Activated CD8-positive, alpha-beta memory T cell treated with anti-CD3 and anti-CD28 coated beads for 36 hours (primary cell): Measurements from ENCODE around the gene PLD1. TPM values are rescaled to one million over a fixed set of nuclear protein-coding genes. Genes with fewer than 3 reads are reported as not detected.

Experiments used
- CTCF ChIA-PET: fragments of 350-600 bp; sonication (Branson Sonifier 250); formaldehyde crosslinking; loops from one replicate; lab custom pipeline; 2021; ENCODE audit warnings: antibody characterized with exemption; lab: Charles Lee
- POLR2A ChIA-PET: fragments of 350-600 bp; sonication (Branson Sonifier 250); formaldehyde crosslinking; loops from one replicate; lab custom pipeline; 2021; ENCODE audit warnings: antibody characterized with exemption; lab: Charles Lee
- total RNA-seq, 2 experiments: library from RNA; stranded (reverse); gene quantifications; one replicate each; pipeline ENCODE4 v1.2.3, GENCODE V29; 2021

Gene PLD1
- total RNA-seq, 2 experiments from 2014 or later: 0.19 to 0.80 TPM

DNA sequence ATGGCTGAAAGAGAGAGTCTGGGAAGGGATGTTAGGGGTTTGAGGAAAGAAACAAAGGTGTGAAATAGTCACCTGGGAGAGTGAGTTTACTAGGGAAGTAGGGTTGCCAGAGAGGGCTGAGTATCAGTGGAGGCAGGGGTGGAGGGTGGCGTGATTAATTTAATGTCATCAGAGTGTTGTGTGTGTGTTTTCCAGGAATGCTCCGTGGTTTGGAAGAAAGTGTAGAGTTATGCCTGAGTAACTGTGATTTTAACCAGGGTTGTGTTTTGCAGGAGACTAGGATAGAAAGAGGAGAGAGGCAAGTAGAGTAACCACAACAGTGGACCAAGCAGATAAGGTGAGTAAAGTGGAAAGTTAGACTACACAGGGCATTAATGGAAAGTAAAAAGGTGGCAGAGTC, 27.2 kb downstream of the PLD1 start:
- POLR2A ChIA-PET: no interaction called here
- CTCF ChIA-PET: no interaction called here

DNA sequence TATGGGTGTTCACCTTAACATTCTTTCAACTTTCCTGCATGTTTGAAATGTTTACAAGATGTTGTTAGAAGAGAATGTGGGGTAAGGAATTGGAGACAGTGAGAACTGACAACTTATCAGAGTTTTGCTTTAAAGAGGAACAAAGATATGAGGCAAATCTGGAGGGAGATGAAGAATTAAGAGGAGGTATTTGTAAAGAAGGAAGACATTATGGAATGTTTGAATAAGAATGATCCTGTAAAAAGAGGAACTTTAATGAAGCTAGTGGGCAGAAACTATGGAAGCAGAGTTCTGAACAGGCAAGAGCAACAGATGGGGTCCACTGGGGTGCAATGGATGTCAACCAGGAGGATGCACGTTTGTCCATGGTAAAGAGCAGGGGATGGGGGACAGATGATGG, 27.7 kb downstream of the PLD1 start:
- ChIA-PET CTCF (no interaction called here), POLR2A (no interaction called here)

DNA sequence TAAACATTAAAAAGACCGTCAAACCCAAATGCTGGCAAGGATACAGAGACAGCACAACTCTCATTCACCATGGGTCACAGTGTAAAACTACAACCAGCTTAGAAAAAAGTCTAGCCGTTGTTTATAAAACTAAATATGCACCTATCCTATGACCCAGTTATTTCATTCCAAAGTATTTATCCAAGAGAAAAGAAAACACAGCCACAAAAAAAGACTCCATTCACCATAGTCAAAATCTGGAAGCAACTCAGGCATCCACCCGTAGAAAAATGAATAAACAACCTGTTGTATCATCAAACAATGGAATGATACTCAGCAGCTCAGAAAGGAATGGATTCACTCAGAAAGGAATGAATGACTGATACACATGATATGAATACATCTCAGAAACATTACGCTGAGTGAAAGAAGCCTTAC, 28.6 kb downstream of the PLD1 start:
- CTCF ChIA-PET: interaction anchor here (1.2 kb wide), 1 partner anchor 9 kb away, joined by 4 read pairs; no protein-coding TSS in a partner anchor

DNA sequence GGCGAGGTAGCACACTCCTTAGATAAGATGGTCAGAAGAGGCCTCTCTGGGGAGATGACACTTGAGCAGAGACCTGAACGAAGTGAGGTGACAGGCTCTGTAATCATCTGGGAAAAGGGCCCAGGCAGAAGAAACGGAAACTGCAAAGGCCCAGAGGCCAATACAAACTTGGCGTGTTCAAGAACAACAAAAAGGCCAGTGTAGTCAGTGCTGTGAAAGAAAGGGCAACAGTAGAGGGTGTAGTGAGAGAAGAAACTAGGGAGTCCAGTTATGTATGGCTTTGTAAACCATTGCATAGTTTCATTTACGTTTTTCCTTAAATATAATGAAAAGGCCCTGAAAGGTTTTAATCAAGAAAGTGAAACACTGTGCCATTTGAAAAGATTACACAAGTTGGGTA, 31.8 kb downstream of the PLD1 start:
- CTCF ChIA-PET: no interaction called here
- POLR2A ChIA-PET: no interaction called here

More for the DNA sequence above, 28.6 kb downstream of the PLD1 start:
- POLR2A ChIA-PET: no interaction called here

DNA sequence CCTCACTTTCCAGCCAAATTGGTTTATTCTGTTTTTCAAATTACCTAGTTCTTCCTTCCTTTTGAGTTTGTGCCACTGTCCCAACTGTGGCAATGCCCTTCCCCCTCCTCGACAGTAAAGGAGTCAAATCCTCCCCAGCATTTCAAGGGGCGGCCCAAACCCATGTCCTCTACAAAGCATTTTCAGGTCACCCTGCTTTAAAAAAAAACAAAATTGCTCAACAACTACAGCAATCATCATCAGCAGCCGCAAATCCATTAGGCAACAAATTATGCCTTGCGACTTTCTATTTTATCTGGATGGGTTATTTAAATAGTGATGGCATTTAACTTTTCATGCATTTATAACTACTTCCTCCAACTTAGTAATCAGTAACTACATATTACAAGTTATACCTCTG, 32.7 kb downstream of the PLD1 start:
- ChIA-PET CTCF (no interaction called here), POLR2A (no interaction called here)

DNA sequence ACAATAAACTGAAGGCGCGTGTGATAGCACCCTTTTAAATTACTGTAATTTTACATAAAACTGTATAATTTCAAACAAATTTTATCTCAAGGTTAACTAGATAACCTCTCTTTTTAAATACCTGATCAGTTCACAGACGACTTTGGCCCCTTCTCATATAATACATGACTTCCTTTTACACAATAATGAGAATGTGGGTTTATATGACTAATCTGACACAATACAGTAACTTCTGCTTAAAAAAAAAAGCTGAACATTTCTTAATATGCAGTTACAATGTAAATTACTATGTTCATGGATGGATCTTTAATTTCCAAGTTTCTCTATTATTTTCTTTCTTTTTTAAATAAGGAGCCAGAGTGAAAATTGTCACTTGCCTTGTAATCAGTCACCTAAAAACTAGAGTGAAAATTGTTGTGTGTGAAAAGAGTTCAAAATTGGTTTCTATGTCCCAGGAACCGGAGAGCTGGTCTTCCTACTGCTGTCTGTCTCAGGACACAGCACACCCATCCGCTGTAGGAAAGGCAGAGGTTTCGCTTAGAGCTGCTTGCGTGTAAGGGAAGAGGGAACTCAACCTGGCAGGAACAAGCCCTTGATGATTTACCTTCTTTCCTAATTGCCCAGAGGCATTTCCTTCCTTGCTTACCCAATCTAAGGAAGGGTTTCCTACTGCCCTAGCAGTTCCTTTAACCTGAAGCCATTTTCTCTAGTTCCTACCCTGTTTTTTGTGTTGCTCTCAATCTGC, 33.3 kb downstream of the PLD1 start:
- ChIA-PET CTCF (no interaction called here), POLR2A (no interaction called here)

DNA sequence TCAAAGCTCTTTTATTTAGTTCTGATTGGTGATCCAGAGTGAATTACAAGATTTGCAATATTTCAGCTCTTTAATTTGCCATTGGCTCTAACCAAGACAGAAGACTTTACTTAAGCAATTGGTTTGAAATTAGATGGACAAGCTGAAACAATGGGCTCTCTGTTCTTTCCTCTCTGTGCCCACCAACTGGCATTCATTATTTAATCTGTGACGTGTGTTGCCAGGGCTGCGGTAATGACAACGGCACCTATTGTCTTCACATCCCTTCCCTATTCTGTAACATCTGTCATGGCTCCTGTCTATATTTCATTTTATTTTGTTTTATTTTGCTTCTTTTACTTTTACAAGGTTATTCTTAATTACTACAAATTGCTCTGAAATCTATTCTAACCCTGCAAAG, 33.9 kb downstream of the PLD1 start:
- POLR2A ChIA-PET: no interaction called here
- CTCF ChIA-PET: interaction anchor here (0.8 kb wide), 1 partner anchor 8 kb away, joined by 3 read pairs; no protein-coding TSS in a partner anchor

DNA sequence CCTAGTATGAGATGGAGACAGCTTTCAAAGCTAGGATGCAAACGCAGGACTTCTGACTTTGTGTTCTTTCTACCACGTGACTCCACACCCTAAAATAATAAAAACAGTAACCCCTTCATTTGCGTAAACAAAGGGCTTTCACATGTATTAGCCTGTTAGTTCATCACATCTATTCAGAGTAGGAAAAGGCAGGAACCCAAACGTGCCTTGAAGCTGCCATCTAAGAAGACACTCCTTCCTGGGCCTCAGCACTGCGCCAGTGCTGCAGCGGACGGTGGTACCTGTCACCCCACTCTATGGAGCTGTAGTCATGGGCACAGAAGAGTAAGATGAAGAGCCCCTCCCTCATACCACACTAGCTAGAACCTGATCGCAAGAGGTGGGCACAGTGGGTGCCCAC, 34.3 kb downstream of the PLD1 start:
- CTCF ChIA-PET: interaction anchor here (0.8 kb wide), 1 partner anchor 8 kb away, joined by 3 read pairs; no protein-coding TSS in a partner anchor
- POLR2A ChIA-PET: no interaction called here

DNA sequence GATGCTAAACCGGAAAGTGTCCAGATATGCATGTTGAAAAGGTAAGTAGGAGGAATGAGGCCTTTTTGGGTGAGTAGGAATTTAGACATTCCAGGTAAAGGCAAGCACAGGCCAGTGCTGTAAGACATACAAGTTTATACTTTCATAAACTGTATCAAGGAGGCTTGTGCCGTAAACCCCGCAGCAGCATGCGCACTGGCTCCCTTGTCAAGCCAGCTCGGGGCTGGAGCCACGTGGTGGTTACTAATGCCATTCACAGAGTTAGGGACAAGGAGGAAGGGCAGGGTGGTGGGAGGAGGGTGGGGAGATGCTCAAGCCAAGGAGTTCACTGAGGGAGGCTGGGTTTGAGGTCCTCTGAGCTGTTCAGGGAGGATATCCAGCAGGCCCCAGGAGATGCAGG, 35.8 kb downstream of the PLD1 start:
- CTCF ChIA-PET: no interaction called here
- POLR2A ChIA-PET: no interaction called here

DNA sequence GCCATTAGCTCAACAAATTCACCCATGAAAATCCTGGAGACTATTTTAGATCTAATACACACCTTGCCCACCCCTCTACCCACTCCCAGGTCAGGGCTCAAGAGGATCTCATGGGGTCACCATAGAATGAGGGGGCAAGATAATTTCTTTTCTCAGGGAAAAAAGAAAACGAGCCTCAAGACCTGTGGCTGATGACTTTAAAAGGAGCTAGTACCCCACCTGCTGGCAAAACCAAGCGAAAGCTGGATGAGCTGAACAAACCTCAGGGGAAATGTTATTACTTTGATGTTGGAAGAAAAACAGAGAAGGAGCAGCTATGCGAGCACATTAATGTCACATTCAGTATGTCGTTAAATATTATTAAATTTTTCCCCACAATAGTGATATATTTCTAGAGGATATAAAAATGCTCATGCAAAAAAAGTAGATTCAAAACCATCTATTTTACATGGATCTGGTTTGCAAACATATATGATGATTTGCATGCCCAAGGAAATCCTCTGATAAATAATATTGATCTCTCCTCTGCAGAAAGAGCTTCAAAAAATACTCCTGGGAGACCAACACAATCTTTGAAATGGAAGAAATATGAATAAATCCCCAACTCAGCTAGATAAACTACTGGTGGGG, 37.7 kb downstream of the PLD1 start:
- ChIA-PET CTCF (interaction anchor here (0.7 to 1.9 kb wide), 11 partner anchors 9 to 569 kb away, joined by 3 to 7 read pairs (median 4); no protein-coding TSS in a partner anchor), POLR2A (no interaction called here)

DNA sequence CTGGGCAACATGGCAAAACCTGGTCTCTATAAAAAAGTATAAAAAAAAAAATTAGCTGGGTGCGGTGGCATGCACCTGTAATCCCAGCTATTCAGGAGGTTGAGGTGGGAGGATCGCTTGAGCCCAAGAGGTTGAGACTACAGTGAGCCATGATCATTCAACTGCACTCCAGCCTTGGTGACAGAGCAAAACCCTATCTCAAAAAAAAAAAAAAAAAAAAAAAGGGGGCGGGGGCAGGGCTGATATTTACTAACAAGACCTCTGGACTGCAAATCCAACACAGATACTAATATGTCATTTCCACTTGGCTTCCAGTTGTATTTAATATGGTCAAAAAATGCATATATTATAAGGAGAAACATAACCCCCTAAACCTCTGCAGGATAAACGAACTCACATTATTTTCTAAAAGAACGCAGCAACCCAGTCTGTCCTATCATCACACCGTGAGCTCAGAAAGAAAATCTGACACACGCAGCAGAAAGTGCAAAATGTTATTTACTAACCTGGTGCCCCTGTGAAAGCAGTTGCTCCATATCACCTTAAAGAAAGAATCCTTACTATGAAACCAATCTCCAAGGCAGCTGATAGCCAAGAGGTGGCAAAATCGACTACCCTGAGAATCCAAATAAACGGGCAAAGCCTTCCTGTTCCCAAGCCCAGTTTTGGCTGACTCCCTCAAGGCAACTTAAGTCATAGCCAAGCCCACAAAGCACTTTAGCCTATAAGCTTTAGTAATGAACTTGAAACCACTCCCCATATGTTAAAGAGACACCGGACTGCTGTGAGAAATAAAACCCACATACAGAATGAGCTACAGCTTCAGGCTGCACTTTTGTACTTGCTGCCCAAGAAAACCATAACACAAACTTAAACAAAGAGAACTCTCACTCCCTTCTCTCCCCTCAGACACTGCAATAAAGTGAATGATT, 39.3 kb downstream of the PLD1 start:
- POLR2A ChIA-PET: interaction anchor here (0.8 kb wide), 1 partner anchor 310 kb away, joined by 5 read pairs; no protein-coding TSS in a partner anchor
- CTCF ChIA-PET: interaction anchor here (0.6 to 1.9 kb wide), 3 partner anchors 12 to 390 kb away, joined by 3 to 7 read pairs (median 6); no protein-coding TSS in a partner anchor

DNA sequence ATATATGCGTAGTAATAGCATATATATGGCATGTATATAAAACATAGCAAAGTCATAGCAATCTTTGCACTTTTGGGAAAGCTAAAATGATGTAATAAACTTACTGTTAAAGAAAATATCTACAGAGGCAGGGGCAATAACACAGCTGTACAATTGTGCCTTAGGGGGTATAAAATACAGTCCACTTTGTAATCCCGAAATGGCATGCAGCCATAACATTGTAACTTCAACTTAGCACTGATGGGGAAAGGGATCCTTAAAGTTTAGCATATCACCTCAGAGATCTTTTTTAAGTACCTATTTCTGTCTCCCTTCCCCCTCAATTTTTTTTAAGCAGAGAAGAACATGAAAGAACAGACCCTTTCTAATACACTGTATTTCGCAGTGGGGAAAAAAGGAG, 40.8 kb downstream of the PLD1 start:
- POLR2A ChIA-PET: interaction anchor here (0.7 kb wide), 1 partner anchor 310 kb away, joined by 3 read pairs; no protein-coding TSS in a partner anchor

DNA sequence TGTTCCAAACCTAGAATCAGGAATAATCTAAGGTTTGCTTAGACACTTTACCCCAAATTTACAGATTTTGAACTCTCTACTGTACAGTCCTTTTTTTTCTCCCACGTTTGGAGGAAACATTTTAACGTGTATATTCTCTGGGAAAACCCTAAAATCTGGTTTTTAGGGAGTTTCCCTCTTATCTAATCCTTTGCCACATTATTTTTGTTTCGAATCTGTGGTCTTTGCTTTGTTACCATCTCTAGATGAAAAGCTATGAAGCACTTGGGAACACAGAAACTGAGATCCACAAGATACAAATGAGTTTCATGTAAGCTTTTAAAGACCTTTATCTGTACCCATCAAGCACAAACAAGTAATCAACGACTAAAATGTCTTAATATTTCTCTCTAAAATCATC, 41.3 kb downstream of the PLD1 start:
- CTCF ChIA-PET: no interaction called here
- POLR2A ChIA-PET: interaction anchor here (0.7 kb wide), 1 partner anchor 310 kb away, joined by 3 read pairs; no protein-coding TSS in a partner anchor

More for the DNA sequence above, 40.8 kb downstream of the PLD1 start:
- CTCF ChIA-PET: no interaction called here

DNA sequence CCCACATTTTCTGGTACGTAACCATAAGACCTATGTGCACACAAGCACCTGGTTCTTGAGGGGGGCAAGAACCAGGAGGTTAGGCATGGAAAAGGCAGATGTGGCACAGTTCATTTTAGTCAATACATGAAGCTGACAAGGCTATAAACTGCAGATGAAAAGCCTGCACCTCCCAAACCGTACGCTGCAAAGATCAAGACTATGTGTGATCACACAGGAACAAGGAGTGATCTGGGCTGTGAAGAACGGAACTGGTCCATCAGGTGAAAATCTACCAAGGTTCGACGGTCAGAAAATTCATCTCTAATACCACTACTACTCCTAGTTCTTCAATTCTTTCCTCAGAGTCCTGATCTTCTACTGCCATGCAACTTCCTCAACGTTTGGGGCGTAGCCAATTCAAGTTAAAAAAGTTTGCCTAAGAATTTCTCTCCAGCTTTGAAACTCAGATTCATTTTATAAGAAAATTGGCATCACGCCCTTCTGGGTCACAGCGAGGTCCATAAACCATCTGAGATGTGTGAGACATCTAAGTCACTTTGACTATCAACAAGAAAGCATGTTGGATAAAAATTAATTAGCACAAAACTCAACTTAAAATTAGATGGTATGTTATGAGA, 41.9 kb downstream of the PLD1 start:
- CTCF ChIA-PET: no interaction called here
- POLR2A ChIA-PET: no interaction called here

DNA sequence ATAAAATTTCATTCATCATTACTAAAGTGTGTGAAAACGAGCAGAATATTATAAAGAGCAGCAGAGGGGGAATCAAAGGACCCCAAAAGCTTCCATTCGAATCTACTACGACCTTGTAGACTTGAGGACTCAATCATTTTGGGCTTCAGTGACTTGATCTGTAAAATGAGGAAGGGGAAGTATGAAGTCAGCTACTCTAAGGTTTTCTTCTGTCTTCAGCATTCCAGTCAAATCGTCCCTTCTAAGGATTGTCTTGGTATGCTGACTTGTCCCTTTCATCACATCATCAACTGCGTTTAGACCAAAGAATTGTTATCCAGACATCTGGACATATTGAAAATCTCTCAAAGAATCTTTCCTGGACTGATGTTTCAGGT, 44.8 kb downstream of the PLD1 start:
- POLR2A ChIA-PET: no interaction called here
- CTCF ChIA-PET: no interaction called here

DNA sequence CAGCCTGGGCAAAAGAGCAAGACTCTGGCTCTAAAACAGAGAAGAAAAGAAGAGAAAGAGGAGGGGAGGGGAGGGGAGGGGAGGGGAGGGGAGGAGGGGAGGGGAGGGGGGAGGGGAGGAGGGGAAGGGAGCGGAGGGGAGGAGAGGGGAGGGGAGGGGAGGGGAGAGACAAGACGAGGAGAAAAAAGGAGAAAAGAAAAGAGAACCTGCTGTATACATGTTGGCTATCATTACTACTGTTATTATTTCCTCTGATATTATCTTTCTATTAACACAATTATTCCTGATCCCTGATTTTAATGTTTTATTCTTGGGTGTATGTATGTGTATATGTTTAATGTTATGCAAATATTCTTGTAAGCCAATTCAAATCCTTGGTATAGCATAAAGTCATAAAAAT, 46.9 kb downstream of the PLD1 start:
- ChIA-PET POLR2A (no interaction called here), CTCF (no interaction called here)

DNA sequence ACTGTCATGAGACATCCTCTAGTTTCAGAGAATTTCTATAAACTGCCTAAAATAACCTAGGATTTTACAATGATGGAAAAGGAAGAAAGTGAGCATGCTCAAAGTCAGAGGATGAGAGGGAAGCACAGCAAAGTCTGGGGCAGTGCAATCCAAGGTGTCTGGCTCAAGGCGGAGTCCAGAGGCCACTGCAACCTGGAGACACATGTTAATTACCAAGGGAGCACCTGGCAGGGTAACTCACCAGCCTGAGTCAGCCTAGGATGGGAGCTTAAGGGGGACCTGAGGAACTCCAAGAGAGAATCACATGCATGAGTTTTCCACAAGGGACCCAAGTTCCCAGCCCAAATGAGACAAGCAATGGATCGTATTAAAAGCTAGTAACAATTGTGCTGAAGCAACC, 49.8 kb downstream of the PLD1 start:
- ChIA-PET CTCF (no interaction called here), POLR2A (no interaction called here)

DNA sequence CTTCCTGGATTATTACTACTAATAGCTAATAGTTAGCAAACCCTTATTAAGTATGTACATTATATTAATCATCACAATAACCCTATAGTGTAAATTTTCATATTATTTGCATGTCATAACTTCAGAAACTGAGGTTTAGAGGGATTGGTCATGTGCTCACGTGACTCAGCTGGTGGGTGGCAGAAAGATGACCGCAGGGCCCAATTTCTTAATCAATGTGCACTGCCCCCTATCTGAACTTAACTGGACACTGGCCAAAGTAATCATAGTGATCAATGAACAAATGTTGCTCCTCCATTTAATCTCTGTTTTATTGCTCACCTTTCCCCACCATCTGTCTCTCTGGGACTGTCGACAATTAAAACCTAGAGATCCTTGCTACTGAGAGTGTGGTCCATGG, 52.2 kb downstream of the PLD1 start:
- CTCF ChIA-PET: interaction anchor here (0.8 to 1.6 kb wide), 2 partner anchors 12 to 13 kb away, joined by 3 read pairs; no protein-coding TSS in a partner anchor
- POLR2A ChIA-PET: no interaction called here
